Measurements from ENCODE around the gene SLC39A9. TPM values are rescaled to one million over a fixed set of nuclear protein-coding genes. Genes with fewer than 3 reads are reported as not detected.

SLC39A9 gene
- total and polyA plus RNA-seq, 2 of the 13 experiments (the other 11 are each of a cell fraction or from before 2014, with no cell fraction given): 46.6 to 69.5 TPM

DNA sequence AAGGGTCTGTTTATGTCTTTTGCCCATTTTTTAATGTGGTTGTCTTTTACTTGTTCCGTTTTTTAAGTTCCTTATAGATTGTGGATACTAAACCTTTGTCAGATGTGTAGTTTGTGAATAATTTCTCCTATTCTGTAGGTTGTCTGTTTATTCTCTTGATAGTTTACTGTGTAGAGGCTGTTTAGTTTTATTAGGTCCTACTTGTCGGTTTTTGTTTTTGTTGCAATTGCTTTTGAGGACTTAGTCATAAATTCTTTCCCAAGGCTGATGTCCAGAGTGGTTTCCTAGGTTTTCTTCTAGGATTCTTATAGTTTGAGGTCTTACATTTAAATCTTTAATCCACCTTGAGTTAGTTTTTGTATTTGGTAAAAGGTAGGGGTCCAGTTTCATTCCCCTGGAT, 33.9 kb downstream of the SLC39A9 start:
- TF ChIP-seq ZNF230 (CRISPR knock-in tag; IDR thresholded peaks at IDR 0.05) (no peak), SMYD3 (CRISPR knock-in tag; IDR thresholded peaks at IDR 0.05) (no peak), ZNF746 (CRISPR knock-in tag; IDR thresholded peaks at IDR 0.05) (no peak), CBX5 (CRISPR knock-in tag; IDR thresholded peaks at IDR 0.05; ENCODE audit: borderline replicate concordance) (no peak), RFXAP (CRISPR knock-in tag; IDR thresholded peaks at IDR 0.05; ENCODE audit: borderline replicate concordance) (no peak), ZNF329 (CRISPR knock-in tag; IDR thresholded peaks at IDR 0.05; ENCODE audit: low read depth) (no peak), KLF15 (CRISPR knock-in tag; IDR thresholded peaks at IDR 0.05; ENCODE audit: borderline replicate concordance) (no peak), ZNF556 (CRISPR knock-in tag; IDR thresholded peaks at IDR 0.05; ENCODE audit: borderline replicate concordance) (no peak), ZBTB42 (CRISPR knock-in tag; IDR thresholded peaks at IDR 0.05) (no peak)
- TF ChIP-seq, protein P1, sequence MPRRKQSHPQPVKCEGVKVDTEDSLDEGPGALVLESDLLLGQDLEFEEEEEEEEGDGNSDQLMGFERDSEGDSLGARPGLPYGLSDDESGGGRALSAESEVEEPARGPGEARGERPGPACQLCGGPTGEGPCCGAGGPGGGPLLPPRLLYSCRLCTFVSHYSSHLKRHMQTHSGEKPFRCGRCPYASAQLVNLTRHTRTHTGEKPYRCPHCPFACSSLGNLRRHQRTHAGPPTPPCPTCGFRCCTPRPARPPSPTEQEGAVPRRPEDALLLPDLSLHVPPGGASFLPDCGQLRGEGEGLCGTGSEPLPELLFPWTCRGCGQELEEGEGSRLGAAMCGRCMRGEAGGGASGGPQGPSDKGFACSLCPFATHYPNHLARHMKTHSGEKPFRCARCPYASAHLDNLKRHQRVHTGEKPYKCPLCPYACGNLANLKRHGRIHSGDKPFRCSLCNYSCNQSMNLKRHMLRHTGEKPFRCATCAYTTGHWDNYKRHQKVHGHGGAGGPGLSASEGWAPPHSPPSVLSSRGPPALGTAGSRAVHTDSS (CRISPR knock-in tag; conservative IDR thresholded peaks at IDR 0.05): no peak
- no peak for DNase-seq (ENCODE audit: low spot score)
- Histone ChIP-seq H3K36me3 (replicated peaks in 1 of 2; ENCODE audit: control insufficient read depth in 1 of 2, insufficient read depth in 2 of 2, low read length in 2 of 2) (peaks cover 1 to 5% of the 10 kb centered on the region in 2 experiments; a peak in 2 of 5 replicates), H3K4me2 (ENCODE audit: low read depth, low read length) (no peak overlapping the region), H4K20me1 (ENCODE audit: insufficient read depth, low read length) (0 out of 2 replicates have a peak, but pooled peaks cover 4% of the 10 kb centered on the region), H3K9me3 (ENCODE audit: low read length) (no peaks in the 10 kb centered on the region), H3K9ac (ENCODE audit: insufficient read depth, low read depth, low read length) (no peak overlapping the region), H3K27me3 (ENCODE audit: control insufficient read depth in 1 of 2, insufficient read depth in 2 of 2, low read length in 2 of 2) (no peaks in the 10 kb centered on the region), H2AFZ (ENCODE audit: low read length) (no peak overlapping the region), H3K27ac (ENCODE audit: extremely low read length, insufficient read depth, low read length) (no peak overlapping the region), H3K79me2 (ENCODE audit: insufficient read depth, low read length) (peaks cover 38% of the 10 kb centered on the region), H3K4me1 (ENCODE audit: insufficient read depth, low read length) (peaks cover 15% of the 10 kb centered on the region), H3K4me3 (replicated peaks in 1 of 3; ENCODE audit: insufficient read depth in 1 of 3, low read depth in 2 of 3, low read length in 3 of 3) (no peak overlapping the region)
- ChIA-PET POLR2A (no interaction called here), CTCF (ENCODE audit: low intra/inter-chr PET ratio, low total read pairs) (no interaction called here)
- WGBS (ENCODE audit: low lambda C conversion rate): 100% methylated on average over 2 of the region's 2 CpGs
- in situ Hi-C loops (cut with HindIII; ENCODE audit: extremely low pct_ligation_motif_present, low pct_unique_long_range_greater_than_20kb): no loop called here
- intact Hi-C loops (cut with micrococcal nuclease; ENCODE audit: unreplicated experiment): no loop called here
- BruUV-seq (replicated peaks): no TSS peak
- no peak for ATAC-seq
- no peak for FAIRE-seq

Data from HepG2 (cell line).